Measurements from ENCODE around the gene PSMD1.

The PSMD1 gene

GRCh38 chr2:231219289-231219688, 162.6 kb downstream of the PSMD1 start:
- no peak for DNase-seq (ENCODE audit: low read depth)
- no peak for TF ChIP-seq CTCF (conservative IDR thresholded peaks at IDR 0.05; ENCODE audit: low read length)
- no peak overlapping the region for H3K4me3 ChIP-seq (ENCODE audit: low read length)

GRCh38 chr2:231221761-231222160, 165.1 kb downstream of the PSMD1 start:
- DNase-seq (ENCODE audit: low read depth), result peak; percentile 11
- TF ChIP-seq CTCF (conservative IDR thresholded peaks at IDR 0.05; ENCODE audit: low read length), result no peak
- no peak overlapping the region for H3K4me3 ChIP-seq (ENCODE audit: low read length)

Measured in AG10803 (cell line).